ENCODE data around the gene CAMSAP1. TPM values are rescaled to one million over a fixed set of nuclear protein-coding genes. Genes with fewer than 3 reads are reported as not detected.

Gene CAMSAP1
- total and polyA plus RNA-seq, 10 donors, result 2.4 to 34.3 (median 19.8) TPM

GRCh38 chr9:135876936-135877335 lies 30.4 kb downstream of the CAMSAP1 start:
- WGBS, 5 donors, result 93 to 97% (median 95%) methylated on average over 6 of the region's 6 CpGs
- H3K27me3 ChIP-seq (replicated peaks in 1 of 7), result no peaks in the 10 kb centered on the region
- H3K4me3 ChIP-seq, result no peak overlapping the region
- H3K4me1 ChIP-seq, result no peaks in the 10 kb centered on the region
- H3K9me3 ChIP-seq, result no peaks in the 10 kb centered on the region
- peaks cover 0 to 33% (median 4%) of the 10 kb centered on the region in 6 donors for H3K36me3 ChIP-seq
- DNase-seq, result no peak
- intact Hi-C loops (cut with DNase I; ENCODE audit: low total_unique reads), result no loop called here
- H3K27ac ChIP-seq, result no peak overlapping the region
- no peak for TF ChIP-seq POLR2AphosphoS5 (IDR thresholded peaks at IDR 0.05)
- no peak for TF ChIP-seq CTCF (IDR thresholded peaks at IDR 0.05 in 8 of 11, conservative IDR thresholded peaks at IDR 0.05 in 3 of 11)
- no peak for TF ChIP-seq POLR2A (IDR thresholded peaks at IDR 0.05)

DNA sequence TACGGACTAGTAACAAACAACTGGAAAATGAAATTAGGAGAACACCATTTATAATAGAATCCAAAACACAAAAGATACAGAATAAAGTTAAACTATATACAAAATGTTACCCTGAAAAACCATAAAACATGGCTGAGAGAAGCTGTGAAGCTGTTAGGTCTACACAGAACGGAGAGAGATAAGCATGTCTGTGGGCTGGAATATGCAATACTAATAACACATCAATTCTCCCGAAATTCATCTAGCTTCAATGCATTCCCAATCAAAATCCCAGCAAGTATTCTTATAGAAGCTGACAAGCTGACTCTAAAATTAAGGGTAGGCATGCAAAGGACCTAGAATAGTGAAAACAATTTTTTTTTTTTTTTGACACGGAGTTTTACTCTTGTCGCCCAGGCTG lies 32.5 kb downstream of the CAMSAP1 start:
- Histone ChIP-seq H3K9me3 (no peaks in the 10 kb centered on the region), H3K36me3 (peaks cover 0 to 12% (median 0%) of the 10 kb centered on the region in 6 donors), H3K4me3 (no peak overlapping the region), H3K27me3 (replicated peaks in 1 of 7) (no peaks in the 10 kb centered on the region), H3K27ac (no peak overlapping the region), H3K4me1 (no peaks in the 10 kb centered on the region)
- intact Hi-C loops (cut with DNase I; ENCODE audit: low total_unique reads), result no loop called here
- 89 to 94% (median 92%) methylated on average over 5 of the region's 5 CpGs for WGBS, 5 donors
- no peak for DNase-seq
- no peak for TF ChIP-seq POLR2AphosphoS5 (IDR thresholded peaks at IDR 0.05)
- no peak for TF ChIP-seq CTCF (IDR thresholded peaks at IDR 0.05 in 8 of 11, conservative IDR thresholded peaks at IDR 0.05 in 3 of 11)
- no peak for TF ChIP-seq POLR2A (IDR thresholded peaks at IDR 0.05)

GRCh38 chr9:135869909-135870308 lies 37.4 kb downstream of the CAMSAP1 start:
- H3K9me3 ChIP-seq, result no peaks in the 10 kb centered on the region
- DNase-seq, result no peak
- peaks cover 0 to 13% (median 3%) of the 10 kb centered on the region in 6 donors for H3K36me3 ChIP-seq
- intact Hi-C loops (cut with DNase I; ENCODE audit: low total_unique reads), result no loop called here
- 95 to 98% (median 96%) methylated on average over 3 of the region's 3 CpGs for WGBS, 5 donors
- H3K27me3 ChIP-seq (replicated peaks in 1 of 7), result no peaks in the 10 kb centered on the region
- H3K27ac ChIP-seq, result no peak overlapping the region
- TF ChIP-seq POLR2A (IDR thresholded peaks at IDR 0.05) (no peak), CTCF (IDR thresholded peaks at IDR 0.05 in 8 of 11, conservative IDR thresholded peaks at IDR 0.05 in 3 of 11) (no peak), POLR2AphosphoS5 (IDR thresholded peaks at IDR 0.05) (no peak)
- no peak overlapping the region for H3K4me3 ChIP-seq
- peaks cover 0 to under 1% (median 0%) of the 10 kb centered on the region in 6 donors for H3K4me1 ChIP-seq

DNA sequence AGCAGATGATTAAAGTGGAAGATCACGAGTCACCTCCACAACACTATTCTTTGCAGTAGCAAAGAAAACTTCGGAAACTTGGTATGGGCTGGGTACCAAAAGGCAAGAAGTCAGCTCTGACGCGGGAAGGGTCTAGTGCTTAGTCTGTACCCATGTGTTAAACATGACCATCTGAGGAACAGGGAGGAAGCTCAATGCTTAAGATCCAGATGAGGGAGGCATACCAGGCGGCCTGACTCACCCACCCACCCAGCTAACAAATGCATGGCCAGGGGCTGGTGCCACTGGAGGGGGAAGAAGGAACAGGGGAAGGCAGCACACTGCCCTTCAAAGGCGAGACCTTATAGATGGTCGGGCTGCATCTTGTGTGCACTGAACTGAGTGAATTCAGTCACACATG lies 41.8 kb downstream of the CAMSAP1 start:
- H3K9me3 ChIP-seq, result no peaks in the 10 kb centered on the region
- H3K36me3 ChIP-seq, result peaks cover 0 to 22% (median 3%) of the 10 kb centered on the region in 6 donors
- H3K27me3 ChIP-seq (replicated peaks in 1 of 7), result no peaks in the 10 kb centered on the region
- DNase-seq, result no peak
- no peak overlapping the region for H3K4me3 ChIP-seq
- TF ChIP-seq POLR2A (IDR thresholded peaks at IDR 0.05) (no peak), CTCF (IDR thresholded peaks at IDR 0.05 in 8 of 11, conservative IDR thresholded peaks at IDR 0.05 in 3 of 11) (no peak), POLR2AphosphoS5 (IDR thresholded peaks at IDR 0.05) (no peak)
- intact Hi-C loops (cut with DNase I; ENCODE audit: low total_unique reads), result loop anchor here (2.0 kb wide), 1 partner anchor 257 kb away; no protein-coding TSS in a partner anchor
- H3K27ac ChIP-seq, result no peak overlapping the region
- H3K4me1 ChIP-seq, result peaks cover 0 to 12% (median 8%) of the 10 kb centered on the region in 6 donors
- WGBS, 5 donors, result 85 to 96% (median 87%) methylated on average over 7 of the region's 7 CpGs
